Cardiac muscle cell (in vitro differentiated cells and primary cell): ENCODE measurements around the gene CDH15. TPM values are rescaled to one million over a fixed set of nuclear protein-coding genes. Genes with fewer than 3 reads are reported as not detected.

Experiments used
- DNase-seq, 2 donors: peaks; one replicate each; pipeline versions ENCODE4 v3.0.0 to v3.0.0-alpha.2; 2010 to 2017; ENCODE audit warnings: low read depth in 1 of 2, low spot score in 1 of 2
- H3K27ac ChIP-seq: fragments of 200-600 bp; sonication (generic); 2 replicates; pipeline ENCODE4 v1.5.1; 2016
- H3K27me3 ChIP-seq: fragments of 200-600 bp; sonication (generic); 2 replicates; pipeline ENCODE4 v1.6.0; 2016; ENCODE audit warnings: control low read depth
- H3K36me3 ChIP-seq: fragments of 200-600 bp; sonication (generic); 2 replicates; pipeline ENCODE4 v1.5.1; 2016; ENCODE audit warnings: control low read depth
- H3K4me1 ChIP-seq: fragments of 200-600 bp; sonication (generic); 2 replicates; pipeline ENCODE4 v1.8.1; 2017; ENCODE audit warnings: low read depth, mild to moderate bottlenecking, mixed run types
- H3K4me3 ChIP-seq: fragments of 200-600 bp; sonication (generic); 2 replicates; pipeline ENCODE4 v1.5.1; 2016; ENCODE audit warnings: mild to moderate bottlenecking
- H3K9me3 ChIP-seq: fragments of 200-600 bp; sonication (generic); 2 replicates; pipeline ENCODE4 v1.5.1; 2017; ENCODE audit warnings: low read depth, mild to moderate bottlenecking, control low read depth
- polyA plus RNA-seq: library from polyadenylated mRNA; unstranded; fragments of >200 nt; fragmentation: Nextera tagmentation; extraction: Ambion mirVana; gene quantifications from 2 replicates; pipeline ENCODE4 v1.2.1, GENCODE V29; 2016
- total RNA-seq: library from RNA; depleted of rRNA; stranded (reverse); fragments of >200 nt; gene quantifications from 2 replicates; pipeline ENCODE4 v1.2.3, GENCODE V29; 2016
- TF ChIP-seq, protein P1 (sequence below): IDR thresholded peaks from 2 replicates; pipeline ENCODE4 v1.5.1; 2012; ENCODE audit warnings: low read depth, mild to moderate bottlenecking, low read length

CDH15 gene
- total and polyA plus RNA-seq, 2 experiments from 2014 or later = 0.78 to 1.5 TPM

DNA sequence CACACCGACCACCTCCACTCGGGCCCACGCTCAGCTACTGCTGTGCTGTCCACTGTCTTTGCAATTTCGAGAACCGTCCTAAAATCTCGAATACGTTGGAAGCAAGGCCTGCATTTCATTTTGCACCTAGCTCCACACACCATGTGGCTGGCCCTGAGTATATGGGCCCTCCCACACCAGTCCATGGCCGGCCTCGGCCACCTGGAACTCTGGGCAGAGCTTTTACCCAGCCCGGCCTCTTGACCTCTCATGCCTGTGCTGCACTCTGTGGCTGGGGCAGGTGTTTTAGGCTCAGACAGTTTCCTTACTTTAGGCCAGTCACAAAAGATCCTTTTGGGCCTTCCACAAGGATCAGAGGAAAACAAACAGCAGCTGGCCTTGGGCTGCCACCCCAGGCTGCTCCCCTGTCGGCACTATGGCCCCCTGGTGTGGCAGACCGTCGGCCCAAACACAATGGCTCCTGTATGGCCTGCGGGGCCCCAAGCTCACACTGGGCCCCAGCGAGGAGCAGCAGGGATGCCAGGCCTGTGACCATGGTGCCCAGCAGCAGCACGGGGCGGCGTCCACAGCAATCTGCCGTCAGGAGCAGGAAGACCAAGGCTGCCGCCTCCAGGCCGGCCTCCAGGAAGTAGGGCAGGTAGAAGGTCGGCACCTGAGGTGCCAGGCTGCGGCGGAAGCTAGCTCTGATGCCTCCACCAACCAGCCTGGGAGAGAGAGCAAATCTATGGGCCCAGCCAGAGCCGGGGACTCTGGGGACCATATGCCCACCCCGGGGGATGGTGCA lies 26.3 kb downstream of the CDH15 start:
- peaks cover 38% of the 10 kb centered on the region for H3K27me3 ChIP-seq

DNA sequence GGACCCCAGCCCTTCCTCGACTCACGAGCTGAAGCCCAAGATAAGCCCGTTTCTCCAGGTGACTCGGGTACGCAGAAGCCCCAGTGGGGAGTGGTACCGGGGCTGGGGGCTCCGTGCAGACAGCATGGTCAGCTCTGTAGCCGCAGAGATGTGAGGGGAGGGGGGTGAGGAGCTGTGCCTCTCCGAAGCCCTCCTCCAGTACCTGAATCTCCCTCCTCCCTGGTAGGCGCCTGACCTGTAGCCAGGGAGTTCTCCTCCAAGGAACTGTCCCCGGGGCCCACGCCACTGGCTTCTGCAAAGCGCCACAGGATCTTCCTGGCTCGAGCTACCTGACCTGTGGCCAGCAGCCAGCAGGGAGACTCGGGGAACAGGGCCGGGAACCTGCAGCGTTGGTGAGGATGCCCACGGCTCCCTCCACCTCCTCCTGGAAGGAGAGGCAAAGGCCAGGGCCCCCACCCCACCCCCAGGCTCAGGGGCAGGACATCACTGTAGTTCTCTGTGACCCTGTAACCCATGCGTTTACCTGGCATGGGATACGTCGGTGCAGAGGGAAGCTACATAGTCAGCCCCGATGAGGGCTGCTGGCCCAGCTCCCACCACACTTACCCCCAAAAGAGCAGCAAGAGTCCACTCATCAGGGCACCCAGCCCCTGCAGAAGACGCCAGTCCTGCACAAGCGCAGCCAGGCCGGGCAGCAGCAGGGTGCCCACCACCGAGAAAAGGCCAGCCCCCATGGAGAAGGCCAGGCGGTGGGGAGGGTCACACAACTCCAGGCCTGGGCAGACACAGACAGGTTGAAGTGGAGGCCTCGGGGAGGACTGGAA lies 27.1 kb downstream of the CDH15 start:
- no peak overlapping the region for H3K27ac ChIP-seq
- no peak for DNase-seq
- H3K9me3 ChIP-seq = no peaks in the 10 kb centered on the region
- H3K4me1 ChIP-seq = peaks cover 8% of the 10 kb centered on the region
- no peaks in the 10 kb centered on the region for H3K36me3 ChIP-seq
- no peak overlapping the region for H3K4me3 ChIP-seq
- TF ChIP-seq, protein P1, sequence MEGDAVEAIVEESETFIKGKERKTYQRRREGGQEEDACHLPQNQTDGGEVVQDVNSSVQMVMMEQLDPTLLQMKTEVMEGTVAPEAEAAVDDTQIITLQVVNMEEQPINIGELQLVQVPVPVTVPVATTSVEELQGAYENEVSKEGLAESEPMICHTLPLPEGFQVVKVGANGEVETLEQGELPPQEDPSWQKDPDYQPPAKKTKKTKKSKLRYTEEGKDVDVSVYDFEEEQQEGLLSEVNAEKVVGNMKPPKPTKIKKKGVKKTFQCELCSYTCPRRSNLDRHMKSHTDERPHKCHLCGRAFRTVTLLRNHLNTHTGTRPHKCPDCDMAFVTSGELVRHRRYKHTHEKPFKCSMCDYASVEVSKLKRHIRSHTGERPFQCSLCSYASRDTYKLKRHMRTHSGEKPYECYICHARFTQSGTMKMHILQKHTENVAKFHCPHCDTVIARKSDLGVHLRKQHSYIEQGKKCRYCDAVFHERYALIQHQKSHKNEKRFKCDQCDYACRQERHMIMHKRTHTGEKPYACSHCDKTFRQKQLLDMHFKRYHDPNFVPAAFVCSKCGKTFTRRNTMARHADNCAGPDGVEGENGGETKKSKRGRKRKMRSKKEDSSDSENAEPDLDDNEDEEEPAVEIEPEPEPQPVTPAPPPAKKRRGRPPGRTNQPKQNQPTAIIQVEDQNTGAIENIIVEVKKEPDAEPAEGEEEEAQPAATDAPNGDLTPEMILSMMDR = no peak
- H3K27me3 ChIP-seq = peaks cover 46% of the 10 kb centered on the region

More for the DNA sequence above, 26.3 kb downstream of the CDH15 start:
- Histone ChIP-seq H3K36me3 (no peaks in the 10 kb centered on the region), H3K4me1 (peaks cover 8% of the 10 kb centered on the region), H3K27ac (no peak overlapping the region), H3K4me3 (no peak overlapping the region), H3K9me3 (no peaks in the 10 kb centered on the region)
- DNase-seq = no peak
- TF ChIP-seq, protein P1 = no peak

DNA sequence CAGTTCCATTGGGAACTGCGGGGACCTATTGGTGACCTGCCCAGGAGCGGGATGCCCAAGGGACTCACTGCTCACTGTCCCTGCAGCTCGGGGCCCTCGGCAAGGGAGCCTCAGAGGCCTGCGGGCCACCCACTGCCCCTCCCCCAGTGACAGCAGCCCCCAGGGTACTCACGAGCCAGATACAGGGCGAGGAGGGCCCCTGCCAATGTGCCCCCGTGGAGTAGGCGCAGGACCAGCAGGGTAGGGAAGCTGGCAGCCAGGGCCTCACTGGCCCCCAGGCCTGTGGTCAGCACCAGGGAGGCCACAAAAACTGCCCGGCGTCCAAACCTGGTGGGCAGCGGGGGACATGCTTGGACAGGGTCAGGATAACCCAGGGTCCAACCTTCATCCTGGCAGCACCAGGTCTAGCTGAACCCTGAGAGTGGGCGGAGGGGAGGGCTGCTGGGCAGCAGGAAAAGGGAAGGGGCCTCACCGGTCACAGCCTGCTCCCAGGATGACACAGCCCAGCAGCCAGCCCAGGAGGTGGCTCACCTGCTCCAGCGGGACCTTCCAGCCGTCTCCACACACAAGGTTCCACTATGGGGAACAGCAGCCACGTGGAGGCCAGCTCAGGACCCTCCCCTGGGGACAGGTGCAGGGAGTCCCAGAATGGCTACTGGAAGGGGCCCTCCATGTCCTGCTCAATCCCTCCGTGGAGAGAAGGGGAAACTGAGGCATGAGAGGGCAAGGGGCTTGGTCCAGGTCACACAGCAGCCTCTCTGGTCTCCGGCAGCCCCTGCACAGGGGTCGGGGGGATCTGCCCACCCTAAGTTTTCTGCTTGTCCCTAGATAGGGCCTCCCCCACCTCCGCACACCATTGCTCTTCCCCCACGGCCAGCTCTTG lies 27.9 kb downstream of the CDH15 start:
- Histone ChIP-seq H3K27me3 (peaks cover 55% of the 10 kb centered on the region), H3K9me3 (no peaks in the 10 kb centered on the region), H3K27ac (no peak overlapping the region), H3K4me1 (peaks cover 8% of the 10 kb centered on the region), H3K4me3 (no peak overlapping the region), H3K36me3 (no peaks in the 10 kb centered on the region)
- DNase-seq = no peak
- TF ChIP-seq, protein P1 = no peak

DNA sequence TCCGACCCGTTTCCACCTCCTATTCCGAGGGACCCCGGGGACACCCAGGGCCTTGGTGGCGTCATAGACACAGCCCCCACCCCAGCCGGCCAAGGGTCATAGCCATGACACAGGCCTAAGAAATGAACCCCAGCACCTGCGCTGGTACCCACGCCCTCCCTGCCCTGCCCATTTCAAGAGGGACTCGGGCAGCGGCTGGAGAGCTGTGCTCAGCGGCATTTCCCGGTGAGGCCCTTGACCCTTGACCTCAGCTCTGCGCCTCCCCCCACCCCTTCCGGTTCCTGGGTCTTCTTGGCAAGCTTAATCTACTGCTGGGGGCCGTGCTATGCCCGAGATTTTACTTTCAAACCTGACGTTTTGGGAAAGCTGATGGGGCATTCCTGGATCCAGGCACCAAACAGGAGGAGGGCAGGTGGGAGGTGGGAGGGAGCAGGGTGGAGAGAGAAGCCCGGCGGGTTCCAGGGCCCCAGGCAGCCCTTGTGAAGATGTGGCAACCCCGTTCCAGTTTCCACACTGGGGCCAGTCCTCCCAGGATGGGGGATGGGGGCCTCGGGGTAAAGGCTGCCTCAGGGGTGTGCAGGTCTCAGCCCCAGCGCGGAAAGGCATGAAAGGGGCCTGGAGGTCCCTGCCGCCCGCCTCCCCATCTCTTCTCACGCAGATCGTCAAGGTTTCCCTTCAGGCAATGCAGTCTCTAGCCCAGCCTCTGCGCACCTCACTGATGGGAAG lies 28.7 kb downstream of the CDH15 start, which contains the start of gene SLC22A31:
SLC22A31 (minus strand) TSS at position 414 of the 726 bp plus-strand sequence; CDS start at position 378, 36 bp downstream.
- no peak for DNase-seq
- H3K4me3 ChIP-seq = peak within 1 kb of the TSS; percentile 38
- no peaks in the 10 kb centered on the region for H3K9me3 ChIP-seq
- TF ChIP-seq, protein P1 = no peak
- peaks cover 61% of the 10 kb centered on the region for H3K27me3 ChIP-seq
- H3K27ac ChIP-seq = no peak within 1 kb of the TSS
- H3K4me1 ChIP-seq = peaks cover 8% of the 10 kb centered on the region
- no peaks in the 10 kb centered on the region for H3K36me3 ChIP-seq
